HG03378 (cell line): ENCODE results near the gene HRK.
A peak's percentile ranks its signal among the peaks of the same experiment; 100 is the strongest.

ENCODE experiments used
- ATAC-seq: cut with Tn5 transposase; IDR thresholded peaks from one replicate; pipeline ENCODE4 v1.9.1; 2021; ENCODE audit warnings: mild to moderate bottlenecking, moderate library complexity; ENCODE audit not compliant: unreplicated experiment

Gene HRK

GRCh38 chr12:116881325-116881876 lies at the start of gene HRK:
HRK (minus strand) TSS chr12:116881441; CDS start chr12:116881307, 134 bp downstream.
- ATAC-seq = no peak

GRCh38 chr12:116929885-116930284 lies 48.6 kb upstream of the HRK start:
- no peak for ATAC-seq

GRCh38 chr12:116928504-116928903 lies 47.3 kb upstream of the HRK start:
- ATAC-seq = no peak

- ATAC-seq = no peak
Observed at GRCh38 chr12:116927244-116927940, 46.2 kb upstream of the HRK start.

- ATAC-seq = no peak
Observed at GRCh38 chr12:116926283-116927243, 45.3 kb upstream of the HRK start.

- ATAC-seq = peak; percentile 86
Observed at GRCh38 chr12:116924558-116925453, 43.6 kb upstream of the HRK start.

GRCh38 chr12:116922194-116922897 lies 41.1 kb upstream of the HRK start:
- peak; percentile 48 for ATAC-seq

GRCh38 chr12:116920939-116921338 lies 39.7 kb upstream of the HRK start:
- no peak for ATAC-seq

- ATAC-seq = no peak
Observed at GRCh38 chr12:116919706-116920485, 38.7 kb upstream of the HRK start.

GRCh38 chr12:116919247-116919661 lies 38.0 kb upstream of the HRK start:
- ATAC-seq = no peak

GRCh38 chr12:116918464-116918863 lies 37.2 kb upstream of the HRK start:
- ATAC-seq = no peak

GRCh38 chr12:116916714-116917114 lies 35.5 kb upstream of the HRK start:
- peak; percentile 96 for ATAC-seq

GRCh38 chr12:116916122-116916521 lies 34.9 kb upstream of the HRK start:
- ATAC-seq = no peak

- ATAC-seq = no peak
Observed at GRCh38 chr12:116915326-116915725, 34.1 kb upstream of the HRK start.

GRCh38 chr12:116910645-116911451 lies 29.6 kb upstream of the HRK start, which contains the start of gene FBXW8:
FBXW8 (plus strand) TSS chr12:116910950; CDS start chr12:116911038, 88 bp downstream.
- peak; percentile 68 for ATAC-seq

- no peak for ATAC-seq
Observed at GRCh38 chr12:116910280-116910644, 29.0 kb upstream of the HRK start.

GRCh38 chr12:116906285-116906684 lies 25.0 kb upstream of the HRK start:
- ATAC-seq = no peak

- ATAC-seq = no peak
Observed at GRCh38 chr12:116903818-116904217, 22.6 kb upstream of the HRK start.
